HK-2 (cell line): ENCODE data around the gene RNF225.
"Not testable (repeated sequence)": the region's sequence is repeated elsewhere in the genome, so short reads cannot be mapped to it uniquely, and the experiment has no call there.

ENCODE experiments used
- DNase-seq: peaks from one replicate; pipeline ENCODE4 v3.0.0-alpha.2; 2018; ENCODE audit not compliant: unreplicated experiment

RNF225 gene

DNA sequence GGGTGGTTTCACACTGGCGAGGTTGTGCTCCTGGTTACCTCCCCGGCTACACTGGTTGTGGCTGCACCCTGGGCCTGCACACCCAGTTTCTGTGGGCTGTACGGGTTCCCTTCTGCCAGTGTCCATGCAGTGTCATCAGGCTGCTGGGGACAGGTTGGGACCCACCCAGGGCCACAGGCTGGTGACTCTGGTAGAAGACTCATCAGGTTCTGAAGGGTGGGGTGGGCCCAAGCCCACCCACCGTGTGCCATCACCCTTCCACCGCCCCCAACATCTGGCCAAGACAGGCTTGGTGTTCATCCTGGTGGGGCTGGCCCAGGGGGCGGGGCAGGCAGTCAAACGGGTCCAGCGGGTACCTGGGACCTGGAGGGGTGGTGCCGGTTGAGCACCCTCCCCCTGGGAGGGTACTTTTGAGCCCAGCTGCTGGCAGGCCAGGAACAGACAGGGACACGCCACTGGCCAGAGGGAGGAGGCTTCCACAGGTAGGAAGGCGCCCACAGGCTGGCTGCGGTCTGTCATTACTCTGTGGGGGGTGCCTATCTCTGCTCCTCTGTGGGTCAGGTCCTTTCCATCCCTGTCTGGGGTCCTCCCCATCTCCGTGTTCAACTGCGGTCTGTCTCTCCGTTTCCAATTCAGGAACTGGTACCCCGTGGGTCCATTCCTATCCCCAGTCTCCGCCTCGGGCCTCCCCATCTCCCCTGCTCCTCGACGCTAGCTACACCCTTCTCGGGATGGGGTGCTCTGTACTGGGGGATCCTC lies at the start of gene RNF225:
Gene RNF225 (plus strand): TSS at position 437 of the 759 bp plus-strand sequence. CDS start 434 bp downstream, outside the sequence.
- peak; percentile 68 for DNase-seq

DNA sequence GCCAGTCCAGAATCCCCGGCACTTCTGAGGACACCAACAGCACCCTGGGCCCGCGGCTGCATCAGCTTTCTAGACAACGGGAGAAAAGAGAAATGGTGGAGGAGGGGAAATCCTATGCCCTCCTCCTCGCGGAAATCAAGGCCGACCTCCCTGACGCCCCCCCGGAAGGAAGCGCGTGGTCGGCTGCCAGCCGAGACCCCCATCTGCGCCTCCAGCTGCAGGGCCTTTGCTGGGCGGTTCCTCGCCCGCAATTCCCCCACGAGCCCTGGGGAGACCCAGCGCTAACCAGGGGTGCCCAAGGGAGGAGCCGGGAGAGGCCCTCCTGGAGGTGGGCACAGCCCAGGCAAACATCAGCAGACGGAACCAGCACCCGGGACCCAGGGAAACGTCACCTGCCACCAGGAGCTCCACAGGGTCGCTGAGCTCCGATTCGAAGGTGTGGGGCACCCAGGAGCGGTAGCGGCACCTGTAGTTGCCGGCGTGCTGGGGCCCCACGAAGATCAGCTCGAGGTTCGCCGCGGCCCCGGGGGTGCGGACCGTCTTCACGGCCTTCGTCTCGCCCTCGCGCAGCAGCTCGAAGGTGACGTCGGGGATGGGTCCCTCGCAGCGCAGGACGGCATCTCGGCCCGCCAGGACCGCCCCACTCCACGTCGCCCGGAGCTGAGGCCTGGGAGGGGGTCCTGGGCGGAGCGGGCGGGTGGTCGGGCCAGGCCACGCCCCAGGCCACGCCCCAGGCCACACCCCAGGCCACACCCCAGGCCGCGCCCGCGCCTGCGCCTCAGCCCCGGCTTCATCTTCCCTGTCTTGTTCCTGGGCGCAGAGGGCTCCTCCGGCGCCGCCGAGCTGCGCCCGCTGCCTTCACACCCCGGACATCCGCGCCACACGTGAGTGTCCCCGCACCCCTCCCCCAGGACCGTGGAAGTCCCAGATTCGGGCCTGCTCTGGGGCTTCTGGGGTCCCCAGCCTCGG lies 48.2 kb upstream of the RNF225 start:
- peak; percentile 78 for DNase-seq

DNA sequence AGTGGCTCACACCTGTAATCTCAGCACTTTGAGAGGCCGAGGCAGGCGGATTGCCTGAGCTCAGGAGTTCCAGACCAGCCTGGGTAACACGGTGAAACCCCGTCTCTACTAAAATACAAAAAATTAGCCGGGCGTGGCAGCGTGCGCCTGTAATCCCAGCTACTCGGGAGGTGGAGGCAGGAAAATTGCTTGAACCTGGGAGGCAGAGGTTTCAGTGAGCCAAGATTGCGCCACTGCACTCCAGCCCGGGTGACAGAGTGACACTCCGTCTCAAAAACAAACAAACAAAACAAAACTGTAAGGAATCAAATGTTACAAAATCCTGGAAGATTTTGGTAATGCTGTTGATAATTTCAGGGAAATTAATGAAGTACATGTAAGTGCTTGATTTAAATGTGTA lies 47.4 kb upstream of the RNF225 start:
- DNase-seq: not testable (repeated sequence)

DNA sequence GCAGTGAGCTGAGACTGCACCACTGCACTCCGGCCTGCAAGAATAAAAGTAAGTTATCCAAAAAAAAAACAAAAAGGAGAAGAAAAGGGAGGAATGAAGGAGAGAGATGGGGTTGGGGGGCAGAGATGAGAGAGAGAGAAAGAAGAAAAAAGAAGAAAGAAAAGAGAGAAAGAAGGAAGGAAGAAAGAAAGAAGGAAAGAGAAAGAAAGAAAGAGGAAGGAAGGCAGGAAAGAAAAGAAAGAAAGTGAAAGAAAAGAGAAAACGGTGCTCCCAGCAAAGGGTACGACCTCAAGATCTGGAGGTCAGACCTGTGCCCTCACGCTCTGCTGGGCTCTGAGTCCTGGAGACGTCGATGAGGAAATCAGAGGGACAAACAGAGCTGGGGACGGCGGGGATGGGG lies 45.9 kb upstream of the RNF225 start:
- no peak for DNase-seq

DNA sequence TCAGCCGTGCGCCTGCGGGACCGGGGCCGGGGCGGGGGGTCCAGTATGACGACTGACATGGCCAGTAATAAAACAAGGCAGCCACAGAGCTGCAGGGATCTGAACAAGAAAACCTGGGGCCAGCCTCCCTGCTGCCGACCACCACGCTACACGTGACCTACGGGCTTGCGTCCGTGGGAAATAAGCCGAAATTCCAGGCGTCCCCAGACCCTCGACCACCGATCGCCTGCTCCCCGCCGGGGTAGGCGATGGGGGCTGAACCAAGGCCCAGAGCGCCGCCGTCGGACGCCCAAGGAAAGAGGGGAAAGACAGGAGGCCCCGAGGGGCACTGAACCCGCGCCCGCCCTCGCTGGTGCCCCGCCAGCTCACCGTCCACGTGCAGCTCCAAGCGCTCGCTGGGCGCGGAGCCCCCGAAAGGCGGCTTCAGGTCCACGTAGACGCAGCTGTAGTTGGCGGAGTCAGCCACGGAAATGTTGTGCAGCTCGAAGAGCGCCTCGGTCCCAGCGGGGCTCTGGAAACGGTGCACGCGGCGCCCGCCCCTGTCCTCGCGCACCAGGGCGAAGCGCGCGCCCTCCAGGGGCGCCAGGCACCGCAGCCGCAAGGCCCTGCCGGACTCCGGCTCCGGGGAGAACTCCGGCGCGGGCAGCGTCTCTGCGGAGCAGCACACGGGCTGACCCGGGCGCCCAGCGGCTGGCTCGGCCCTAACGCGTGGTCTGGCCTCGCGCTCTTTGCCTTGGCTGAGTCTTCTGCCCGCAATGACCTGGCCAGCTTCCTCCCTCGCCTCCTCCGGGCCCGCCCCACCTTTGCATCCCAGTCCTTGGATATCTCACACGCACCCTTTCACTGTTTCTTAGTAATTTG lies 45.2 kb upstream of the RNF225 start:
- no peak for DNase-seq

DNA sequence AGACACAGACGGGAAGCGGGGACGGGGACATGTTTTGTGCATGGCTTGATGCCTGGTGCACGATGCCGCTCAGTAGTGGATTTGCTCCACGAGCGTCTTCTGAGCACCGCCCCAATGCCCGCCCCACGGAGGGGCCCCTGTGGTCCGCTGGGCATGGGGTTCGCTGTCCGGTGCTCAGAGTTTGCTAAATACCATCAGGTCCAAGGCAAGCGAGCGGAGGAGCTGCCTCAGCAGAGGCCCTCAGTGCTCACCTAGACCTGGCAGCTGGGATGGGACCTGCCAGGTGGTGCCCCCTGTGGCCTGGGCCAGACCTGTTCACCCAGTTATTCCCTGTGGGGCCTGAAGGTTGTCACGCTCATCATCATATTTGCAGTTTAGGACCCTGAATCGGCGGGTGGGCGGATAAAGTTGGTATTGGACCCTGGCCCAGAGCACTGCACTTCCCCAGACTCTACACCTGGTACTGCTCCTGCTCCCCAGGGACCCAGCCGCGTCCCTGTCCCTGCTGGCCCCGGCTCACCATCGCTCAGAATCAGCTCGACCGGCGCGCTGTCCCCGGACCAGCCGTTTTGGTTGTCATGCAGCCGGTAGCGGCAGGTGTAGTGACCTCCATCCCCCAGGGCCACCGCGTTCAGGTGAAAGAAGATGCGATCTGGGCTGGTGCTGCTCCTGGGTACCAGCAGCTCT lies 44.4 kb upstream of the RNF225 start:
- no peak for DNase-seq

DNA sequence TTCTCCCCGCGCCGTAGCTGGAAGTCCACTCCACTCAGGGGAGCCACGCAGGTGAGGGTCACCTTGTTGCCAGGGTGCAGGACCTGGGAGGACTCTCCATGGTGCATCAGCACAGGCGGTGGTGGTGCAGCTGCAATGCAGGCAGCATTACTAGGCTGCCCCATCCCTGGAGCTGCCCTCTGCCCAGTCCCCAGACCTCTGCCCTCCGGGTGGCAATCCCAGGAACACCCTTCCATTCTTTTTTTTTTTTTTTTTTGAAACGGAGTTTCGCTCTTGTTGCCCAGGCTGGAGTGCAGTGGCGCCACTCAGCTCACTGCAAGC lies 43.9 kb upstream of the RNF225 start:
- no peak for DNase-seq

DNA sequence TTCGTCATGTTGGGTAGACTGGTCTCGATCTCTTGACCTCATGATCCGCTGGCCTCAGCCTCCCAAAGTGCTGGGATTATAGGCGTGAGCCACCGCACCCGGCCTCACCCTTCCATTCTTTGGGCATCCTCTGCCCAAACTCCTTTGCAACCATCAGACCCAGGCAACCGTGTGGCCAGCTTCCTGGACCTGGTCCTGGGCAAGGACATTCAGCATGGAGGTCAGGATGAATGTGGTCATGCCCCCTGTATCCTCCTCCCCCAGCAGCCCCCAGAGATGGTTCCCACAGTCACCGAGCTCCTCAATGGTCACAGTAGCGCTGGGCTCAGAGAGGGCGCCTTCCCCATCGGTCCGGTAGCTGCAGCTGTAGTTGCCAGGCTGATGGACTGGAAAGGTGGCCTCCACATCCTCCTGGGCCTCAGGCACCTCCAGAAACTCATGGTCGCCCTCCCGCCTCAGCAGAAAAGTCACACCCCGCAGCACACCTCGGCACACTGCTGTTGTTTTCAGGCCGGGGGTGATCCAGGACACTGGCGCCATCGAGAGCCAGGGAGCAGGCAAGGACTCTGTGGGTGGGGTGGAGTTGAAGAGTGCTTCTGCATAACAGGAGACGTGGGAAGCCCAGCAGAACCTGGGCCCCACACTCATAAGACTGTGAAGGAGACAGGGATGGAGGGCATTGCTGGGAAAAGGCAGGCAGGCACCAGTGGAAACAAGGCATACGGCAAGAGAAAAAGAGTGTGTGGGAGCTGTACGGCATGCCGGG lies 43.3 kb upstream of the RNF225 start:
- no peak for DNase-seq

DNA sequence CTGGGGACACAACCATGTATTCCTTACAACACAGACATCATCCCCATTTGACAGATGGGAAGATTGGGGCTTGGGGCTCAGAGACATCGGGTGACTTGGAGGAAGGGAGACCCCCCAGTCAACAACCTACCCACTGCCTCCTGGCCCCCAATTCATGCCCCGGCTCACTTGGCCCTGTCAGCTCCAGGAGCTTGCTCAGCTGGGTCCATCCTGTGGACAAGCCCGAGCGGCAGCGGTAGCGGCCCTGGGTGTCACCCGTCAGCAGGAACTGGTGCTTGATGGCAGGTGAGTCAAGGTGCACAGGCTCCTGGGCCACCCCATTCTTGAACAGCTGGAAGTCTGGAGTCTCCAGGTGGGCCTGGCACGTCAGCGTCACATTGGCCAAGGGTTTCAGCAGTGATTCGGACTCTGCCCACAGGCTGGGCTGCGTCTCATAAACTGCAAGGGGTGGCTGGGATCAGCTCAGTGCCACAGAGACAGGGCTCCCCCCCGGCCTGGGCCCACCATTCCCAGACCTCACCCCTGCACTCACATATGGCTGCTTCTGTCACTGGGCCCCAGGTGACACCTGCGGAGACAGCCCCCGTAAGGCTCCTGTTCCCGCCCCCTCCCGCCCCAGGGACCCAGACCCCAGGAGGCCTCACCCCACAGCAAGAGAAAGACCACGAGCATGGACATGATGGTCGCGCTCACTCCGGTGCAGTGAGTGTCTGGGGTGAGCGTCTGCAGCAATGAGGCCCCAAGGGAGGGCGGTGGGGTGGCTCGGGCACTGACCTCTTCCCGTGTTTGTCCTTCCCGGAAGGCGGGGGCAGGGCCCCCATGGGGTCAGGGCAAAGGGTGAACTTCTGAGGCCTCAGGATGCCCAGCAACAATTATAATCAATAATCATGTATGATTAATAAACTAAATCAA lies 42.4 kb upstream of the RNF225 start, which contains the start of gene A1BG:
Gene A1BG (minus strand): TSS at position 733 of the 912 bp plus-strand sequence. CDS start 55 bp downstream, at position 678.
- DNase-seq: no peak

DNA sequence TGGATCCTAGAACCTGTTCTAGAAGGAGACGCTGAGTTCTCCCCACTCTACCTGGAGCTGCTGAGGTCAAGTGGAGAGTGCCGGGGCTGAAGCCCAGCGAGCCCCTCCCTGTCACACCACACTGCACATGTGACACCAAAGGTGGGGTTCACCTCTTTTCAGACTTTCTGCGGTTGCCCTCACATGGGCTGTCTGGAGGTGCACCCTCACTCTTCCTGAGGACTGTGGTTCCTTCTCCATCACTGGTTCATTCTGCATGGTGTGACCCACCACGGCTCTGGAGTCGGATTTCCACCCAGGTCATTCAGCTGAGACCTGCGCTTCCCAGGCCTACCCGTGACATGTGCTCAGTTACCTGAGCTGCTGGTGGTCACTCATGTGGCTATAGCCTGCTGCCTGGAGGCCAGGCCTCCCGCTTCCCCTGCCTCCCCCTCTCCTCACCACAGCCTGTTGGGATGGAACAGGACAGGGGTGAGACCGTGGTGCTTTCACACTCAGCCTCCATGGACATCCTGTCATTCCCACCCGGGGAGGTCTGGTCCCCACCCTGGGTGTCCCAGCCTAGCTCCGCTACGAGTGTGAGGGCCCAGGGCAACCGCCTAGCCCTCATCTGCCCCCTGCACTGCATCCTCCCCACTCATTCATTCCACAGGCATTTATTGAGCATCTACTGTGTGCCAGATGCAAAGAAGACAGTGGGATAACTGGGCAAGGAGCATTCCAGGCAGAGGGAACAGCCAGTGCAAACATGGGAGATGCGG lies 41.6 kb upstream of the RNF225 start:
- DNase-seq: no peak

DNA sequence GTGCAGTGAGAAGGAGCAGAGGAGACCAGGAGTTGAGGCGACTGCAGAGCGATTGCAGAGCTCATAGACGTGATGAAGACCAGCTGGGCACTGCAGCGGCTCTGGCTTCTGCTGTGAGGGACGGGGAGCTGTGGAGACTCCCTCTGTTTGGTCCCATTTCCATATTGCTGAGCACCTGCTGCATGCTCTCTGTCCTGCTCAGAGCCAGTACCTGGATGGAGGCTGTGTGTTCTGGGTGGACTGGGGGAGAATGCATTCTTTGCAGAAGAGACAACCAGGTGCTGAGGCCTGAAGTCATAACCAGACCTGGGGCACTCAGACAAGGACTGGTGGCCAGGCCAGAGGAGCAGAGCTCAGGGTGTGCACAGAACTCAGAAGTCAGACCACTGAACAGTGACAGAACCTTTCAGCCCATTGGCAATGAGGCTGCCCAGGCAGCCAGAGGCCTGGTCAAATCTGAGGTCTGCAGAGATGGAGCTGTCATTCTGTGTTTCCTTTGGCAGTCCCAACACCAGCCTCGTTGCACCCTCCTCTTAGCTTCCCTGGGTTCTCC lies 40.9 kb upstream of the RNF225 start:
- DNase-seq: no peak

DNA sequence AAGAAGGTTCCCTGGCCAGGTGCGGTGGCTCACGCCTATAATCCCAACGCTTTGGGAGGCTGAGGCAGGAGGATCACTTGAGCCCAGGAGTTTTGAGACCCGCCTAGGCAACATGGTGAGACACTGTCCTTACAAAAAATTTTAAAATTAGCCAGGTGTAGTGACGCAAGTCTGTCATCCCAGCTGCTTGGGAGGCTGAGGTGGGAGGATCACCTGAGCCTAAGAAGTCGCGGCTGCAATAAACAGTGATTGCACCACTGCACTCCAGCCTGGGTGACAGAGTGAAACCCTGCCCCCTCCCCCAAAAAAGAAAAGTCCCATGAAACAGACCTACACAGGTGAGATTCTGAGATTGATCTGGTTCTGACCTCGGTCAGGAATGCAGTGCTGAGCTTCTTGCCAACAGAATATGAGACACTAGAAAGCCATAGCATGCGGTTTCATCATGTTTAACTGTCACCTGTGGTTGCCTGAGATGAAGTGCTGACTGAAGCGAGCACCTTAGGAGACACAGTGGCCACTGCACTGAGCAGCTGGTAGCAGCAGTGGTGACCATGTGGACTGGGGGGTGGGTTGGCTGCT lies 40.1 kb upstream of the RNF225 start:
- DNase-seq: no peak

DNA sequence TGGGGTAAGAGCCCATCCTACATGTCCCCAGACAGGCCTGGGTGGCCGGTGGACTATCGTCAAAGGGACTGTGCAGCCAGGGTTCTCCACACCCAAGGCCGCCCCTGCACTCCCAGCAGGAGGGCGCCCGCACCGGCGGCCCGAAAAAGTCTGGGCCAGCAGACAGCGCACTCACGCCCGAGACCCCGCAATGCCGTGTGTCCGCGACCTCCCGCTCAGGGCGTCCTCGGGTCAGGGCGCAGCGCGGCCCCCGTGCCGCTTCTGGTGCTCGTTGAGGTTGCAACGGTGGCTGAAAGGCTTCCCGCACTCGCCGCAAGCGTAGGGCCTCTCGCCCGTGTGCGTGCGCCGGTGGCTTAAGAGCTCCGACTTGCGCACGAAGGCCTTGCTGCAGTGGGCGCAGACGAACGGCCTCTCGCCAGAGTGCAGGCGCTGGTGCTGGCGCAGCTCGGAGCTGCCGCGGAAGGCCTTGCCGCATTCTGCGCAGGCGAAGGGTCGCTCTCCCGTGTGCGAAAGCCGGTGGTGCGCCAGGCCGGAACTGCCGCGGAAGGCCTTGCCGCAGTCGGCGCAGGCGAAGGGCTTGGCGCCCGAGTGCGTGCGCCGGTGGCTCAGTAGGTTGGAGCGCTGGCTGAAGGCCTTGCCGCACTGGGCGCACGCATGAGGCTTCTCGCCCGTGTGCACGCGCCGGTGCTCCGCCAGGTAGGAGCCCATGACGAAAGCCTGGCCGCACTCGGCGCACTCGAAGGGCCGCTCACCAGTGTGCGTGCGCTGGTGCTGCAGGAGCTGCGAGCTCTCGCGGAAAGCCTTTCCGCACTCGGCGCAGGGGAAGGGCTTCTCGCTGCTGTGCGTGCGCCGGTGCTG lies 39.3 kb upstream of the RNF225 start:
- no peak for DNase-seq

DNA sequence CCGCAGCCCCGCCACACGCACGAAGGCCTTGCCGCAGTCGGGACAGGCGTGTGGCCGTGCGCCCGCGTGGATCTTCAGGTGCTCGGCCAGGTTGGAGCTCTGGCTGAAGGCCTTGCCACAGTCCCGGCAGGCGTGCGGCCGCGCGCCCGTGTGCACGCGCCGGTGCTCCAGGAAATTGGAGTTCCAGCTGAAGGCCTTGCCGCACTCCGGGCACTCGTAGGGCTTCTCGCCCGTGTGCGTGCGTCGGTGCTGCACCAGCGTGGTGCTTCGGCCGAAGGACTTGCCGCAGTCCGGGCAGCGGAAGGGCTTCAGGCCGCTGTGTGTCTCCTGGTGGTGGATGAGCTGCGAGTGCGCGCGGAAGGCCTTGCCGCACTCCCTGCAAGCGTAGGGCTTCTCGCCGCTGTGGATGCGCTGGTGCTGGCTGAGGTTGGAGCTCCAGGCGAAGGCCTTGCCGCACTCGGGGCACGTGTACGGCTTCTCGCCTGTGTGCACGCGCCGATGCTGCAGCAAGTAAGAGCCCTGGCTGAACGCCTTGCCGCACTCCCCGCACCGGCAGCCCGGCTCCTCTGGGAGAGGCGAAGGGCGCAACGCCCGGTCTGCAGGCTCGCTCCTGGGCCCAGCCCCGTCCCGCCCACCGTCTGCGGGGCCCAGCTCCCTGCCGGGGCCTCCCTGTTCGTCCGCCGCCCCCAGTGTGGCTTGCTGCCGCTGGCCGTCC lies 38.5 kb upstream of the RNF225 start:
- DNase-seq: no peak

DNA sequence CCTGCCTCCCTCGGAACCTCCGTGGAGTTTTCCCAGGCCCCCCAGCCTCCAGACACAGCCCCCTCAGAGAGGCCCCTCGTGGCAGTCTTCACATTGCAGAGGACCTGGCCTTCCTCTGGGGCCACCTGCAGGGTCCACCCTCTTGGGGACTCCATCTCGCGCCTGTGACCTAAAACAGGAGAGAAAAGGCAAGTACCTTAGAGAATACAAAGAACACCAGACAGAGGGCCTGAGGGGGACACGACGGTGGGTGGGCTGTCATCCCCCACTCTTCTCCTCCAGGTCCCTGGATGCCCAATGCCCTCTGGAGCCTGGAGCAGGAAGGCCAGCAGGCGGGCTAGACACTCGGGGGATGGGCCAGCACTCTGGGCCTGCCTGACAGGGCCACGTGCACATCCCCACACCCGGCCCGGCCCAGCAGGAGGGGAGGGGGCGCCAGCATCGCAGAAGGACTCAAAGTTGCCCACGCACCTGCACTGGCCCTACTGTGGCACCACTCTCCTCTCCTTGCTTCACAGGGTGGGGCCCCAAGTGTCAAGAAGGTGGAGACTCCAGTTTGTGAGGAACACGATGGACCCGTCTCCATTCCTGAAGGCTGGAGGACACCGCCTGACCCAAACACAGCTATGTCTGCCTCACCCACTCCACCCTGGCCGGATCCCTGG lies 37.8 kb upstream of the RNF225 start:
- DNase-seq: no peak

DNA sequence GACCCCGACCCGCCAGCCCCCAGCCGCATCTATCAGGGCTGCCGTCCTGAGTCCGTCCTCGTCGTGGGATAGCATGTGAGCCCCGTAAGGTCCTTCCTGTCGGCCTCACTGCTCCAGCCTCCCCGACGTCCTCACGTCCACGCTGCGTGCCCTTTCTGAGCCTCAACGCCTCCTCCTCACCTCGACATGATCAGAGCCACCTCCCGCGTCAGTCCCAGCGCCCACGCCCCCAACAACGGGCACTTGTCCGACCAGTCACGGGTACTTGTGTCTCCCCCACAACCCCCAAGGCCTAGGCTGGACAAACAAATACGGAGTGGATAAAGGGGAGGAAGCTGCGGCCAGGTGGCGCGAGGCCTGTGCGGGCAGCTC lies 33.6 kb upstream of the RNF225 start:
- DNase-seq: peak; percentile 74
